ENCODE results near the gene CHTOP.
A peak's percentile ranks its signal among the peaks of the same experiment; 100 is the strongest.

The CHTOP gene

DNA sequence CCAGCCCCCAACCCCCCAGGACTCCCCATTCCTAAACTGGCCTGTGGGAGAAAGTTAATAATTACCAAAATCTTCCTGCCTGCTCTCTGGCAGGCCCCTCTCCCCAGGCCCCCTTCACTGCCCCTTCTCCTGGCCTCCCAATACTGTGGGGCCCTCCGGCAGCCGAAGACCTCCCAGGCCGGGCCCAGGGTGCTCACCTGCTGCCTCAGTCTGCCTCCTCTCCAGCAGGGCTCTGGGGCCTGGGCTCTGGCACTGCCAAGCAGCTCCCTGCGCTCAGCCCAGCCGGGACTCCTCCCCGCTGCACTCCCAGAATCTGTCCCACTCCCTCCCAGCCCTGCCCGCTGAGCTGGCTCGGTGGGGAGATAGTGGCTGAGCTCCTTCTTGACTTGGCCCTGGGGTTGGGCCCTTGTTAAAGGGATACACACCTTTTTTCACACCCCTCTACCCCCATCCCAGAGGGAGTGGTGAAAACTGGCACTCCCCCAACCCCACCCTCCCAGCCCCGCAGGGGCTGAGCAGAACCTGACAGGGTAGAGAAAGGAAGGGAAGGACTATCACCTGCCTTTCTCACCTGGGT is 21.0 kb upstream of the CHTOP start, which contains the start of gene S100A16:
S100A16 (minus strand) TSS at position 383 of the 577 bp plus-strand sequence. CDS start 4,986 bp downstream, outside the sequence.
- DNase-seq (ENCODE audit: low read depth), result no peak

DNA sequence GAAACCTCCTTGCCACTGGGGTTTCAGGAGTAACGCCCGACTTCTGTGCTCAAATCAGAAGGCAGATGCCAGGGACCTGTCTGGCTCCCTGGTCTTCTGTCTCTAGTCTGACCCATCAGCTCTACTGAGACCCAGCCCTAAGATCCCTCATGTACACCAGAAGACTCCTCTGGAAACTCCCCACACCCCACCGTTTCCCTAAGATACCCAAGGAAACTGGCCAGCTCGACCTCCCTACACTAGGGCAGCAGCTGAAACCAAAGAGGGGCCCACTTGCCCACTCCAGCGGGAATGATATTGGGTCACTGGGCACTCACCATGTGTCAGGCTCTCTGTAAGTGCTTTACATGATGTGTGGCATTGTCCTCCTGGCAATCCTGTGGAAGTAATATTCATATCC is 20.5 kb upstream of the CHTOP start:
- no peak for DNase-seq (ENCODE audit: low read depth)

DNA sequence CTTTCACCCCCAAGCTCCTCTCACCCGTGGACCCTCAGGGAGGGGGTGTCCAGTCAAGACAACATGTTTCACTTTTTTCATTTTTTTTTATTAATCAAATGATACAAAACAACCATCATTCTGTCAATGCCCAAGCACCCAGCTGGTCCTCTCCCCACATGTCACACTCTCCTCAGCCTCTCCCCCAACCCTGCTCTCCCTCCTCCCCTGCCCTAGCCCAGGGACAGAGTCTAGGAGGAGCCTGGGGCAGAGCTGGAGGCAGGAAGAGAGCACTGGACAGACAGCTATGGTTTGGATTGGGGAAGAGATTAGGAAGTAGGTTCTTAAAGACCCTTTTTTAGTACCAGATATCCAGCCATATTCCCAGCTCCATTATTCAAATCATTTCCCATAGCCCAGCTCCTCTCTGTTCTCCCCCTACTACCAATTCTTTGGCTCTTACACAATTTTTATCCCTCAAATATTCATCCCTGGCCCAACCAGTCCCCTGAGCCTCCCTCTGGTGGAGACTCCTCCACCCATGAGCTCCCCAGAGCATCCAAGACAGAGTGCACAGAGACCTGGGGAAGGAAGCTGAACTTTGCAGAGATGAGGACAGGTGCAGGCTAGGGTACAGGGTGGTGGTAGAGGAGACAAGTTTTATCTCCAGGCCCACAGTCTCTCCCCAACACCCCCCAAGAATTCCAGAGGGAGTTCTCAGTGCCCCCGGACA is 19.5 kb upstream of the CHTOP start:
- no peak for DNase-seq (ENCODE audit: low read depth)

DNA sequence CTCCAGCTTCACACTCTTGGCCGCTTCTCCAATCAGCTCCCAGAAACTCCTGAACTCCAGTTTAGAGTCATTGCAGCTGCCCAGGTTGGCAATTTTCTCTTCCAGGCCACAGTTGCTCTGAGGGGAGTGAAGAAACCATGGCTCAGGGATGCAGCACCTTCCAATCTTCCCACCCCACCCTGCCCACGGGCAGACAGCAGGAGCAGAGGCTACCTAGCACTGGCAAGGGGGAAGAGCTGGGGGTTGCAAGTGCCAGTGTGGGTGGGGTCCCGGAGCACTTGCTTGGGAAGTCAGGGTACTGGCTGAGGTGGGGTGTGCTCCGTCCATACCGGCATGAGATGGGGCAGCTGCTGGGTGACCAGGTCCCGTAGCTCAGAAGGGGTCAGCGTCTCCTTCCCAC is 19.0 kb upstream of the CHTOP start:
- DNase-seq (ENCODE audit: low read depth), result no peak

DNA sequence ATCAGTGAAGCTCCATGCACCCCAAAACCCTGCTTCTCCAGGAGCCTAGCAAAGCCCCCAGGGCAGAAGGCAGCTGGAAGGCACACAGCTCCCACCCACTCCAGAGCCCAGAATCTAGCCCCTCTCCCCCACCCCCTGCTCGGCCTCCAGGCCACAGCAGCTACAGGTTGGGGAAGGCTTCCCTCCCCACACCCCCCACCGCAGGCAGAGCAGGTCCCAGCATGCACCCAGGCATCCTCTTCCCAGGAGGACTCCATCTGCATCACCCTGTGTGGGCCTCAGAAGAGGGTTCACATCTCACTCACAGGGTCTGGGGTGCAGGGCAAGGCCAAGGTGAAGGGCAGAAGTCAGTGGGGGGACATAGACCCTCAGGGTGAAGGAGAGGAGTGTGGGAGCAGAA is 18.5 kb upstream of the CHTOP start:
- DNase-seq (ENCODE audit: low read depth), result no peak

DNA sequence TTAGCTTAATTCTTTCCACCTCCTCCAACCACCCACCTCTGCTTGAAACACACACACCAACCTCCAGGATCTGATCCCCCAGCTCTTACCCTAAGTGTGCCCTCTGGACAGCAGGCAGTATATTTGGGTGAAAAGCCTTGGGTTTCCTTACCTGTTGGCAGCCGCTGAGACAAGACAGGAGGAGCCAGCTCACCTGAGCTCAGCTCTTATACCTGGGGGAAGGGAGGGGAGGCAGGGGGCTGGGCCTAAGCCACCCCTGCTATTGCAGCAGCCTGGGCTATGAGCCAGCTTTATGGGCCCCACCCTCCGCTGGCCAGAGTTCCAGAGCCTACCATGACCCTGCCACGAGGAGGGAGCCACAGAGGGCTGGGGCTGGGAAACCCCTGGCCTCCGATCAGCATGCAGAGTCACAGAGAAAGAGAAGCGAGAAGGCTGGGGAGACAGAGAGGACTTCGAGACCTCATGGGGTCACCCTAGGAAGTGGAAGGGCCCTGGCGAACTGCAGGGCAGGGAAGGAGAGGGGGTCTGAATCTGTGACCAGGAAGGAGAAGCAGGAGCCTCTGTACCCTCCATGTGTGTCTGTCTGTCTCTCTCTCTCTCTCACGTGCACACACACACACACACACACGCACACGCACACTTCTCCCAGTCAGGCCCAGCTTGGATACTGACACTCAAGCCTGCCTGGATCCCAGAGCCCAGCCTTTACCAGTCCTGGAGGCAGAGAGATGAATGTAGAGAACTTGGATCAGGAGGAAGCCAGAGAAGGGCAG is 17.5 kb upstream of the CHTOP start, which contains the start of gene S100A14:
S100A14 (minus strand) TSS at position 182 of the 773 bp plus-strand sequence. CDS start 467 bp downstream, outside the sequence.
- DNase-seq (ENCODE audit: low read depth), result no peak

DNA sequence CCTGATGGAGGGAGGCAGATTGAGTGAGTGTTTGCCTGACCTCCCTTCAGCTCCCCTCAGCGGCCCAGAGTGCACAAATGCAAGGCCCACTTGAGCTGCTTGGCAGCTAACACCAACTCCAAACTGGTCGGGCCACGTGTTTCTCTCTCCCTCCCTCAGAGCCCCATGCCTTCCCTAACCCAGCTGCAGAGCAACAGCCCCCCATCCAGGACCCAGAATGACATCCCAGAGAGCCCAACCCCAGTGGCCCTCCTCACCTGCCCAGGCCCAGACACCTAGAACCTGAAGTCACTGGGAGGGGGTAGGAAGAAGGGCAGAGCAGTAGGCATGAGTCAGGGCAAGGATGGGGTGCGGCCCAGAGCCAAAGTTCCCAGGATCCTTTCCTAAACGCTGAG is 17.0 kb upstream of the CHTOP start:
- DNase-seq (ENCODE audit: low read depth), result no peak

DNA sequence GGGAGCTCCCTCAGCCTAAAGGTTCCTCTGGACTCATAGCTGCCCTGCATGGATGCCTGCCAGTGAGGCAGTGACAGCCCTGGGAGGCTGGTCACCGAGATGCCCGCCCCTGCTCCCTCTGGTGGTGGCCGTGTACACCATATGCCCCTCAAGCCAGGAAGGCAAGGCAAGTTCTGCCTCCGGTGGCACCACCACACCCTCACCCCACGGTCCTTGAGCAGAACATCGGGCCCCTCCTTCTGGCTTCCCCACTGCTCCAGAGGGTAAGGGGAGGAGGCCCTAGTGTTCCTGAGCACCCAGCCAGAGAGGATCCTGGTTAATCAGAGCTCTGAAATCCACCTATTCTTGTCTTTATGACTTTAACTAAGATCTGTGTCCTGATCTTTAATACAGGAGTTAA is 16.2 kb upstream of the CHTOP start:
- peak; percentile 13 for DNase-seq (ENCODE audit: low read depth)

DNA sequence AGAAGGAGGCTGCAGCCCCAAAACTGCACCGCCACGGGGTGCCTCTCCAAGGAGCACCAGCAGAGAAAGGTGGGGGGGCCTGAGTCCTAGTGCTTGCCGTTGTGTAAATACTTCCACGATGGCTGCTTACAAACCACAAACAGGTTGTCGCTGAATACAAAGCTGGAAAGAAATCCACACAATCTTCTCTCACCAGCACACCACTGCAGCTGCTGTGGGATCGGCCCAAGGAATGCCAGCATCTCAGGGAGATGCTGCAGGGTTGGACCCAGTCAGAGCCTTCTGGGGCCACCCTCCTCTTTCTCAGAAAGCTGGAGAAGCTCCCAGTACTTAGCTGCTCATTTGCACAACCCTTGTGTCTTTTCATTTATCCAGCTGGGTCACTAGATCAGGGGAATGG is 14.7 kb upstream of the CHTOP start:
- no peak for DNase-seq (ENCODE audit: low read depth)

DNA sequence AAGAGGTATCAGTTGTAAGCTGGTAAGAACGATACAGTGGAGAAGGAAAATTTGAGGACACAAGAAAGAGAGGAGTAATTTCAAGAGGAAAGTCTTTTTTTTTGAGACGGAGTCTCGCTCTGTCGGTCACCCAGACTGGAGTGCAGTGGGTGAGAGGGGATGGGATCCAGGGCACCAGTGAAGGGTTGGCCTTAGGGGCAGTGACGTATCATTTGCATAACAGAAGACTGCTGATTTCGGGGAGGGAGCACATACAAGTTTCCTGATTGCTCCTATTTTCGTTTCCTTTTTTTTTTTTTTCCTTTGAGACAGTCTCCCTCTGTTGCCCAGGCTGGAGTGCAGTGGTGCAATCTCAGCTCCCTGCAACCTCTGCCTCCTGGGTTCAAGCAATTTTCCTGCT is 10.8 kb upstream of the CHTOP start:
- DNase-seq (ENCODE audit: low read depth), result no peak

DNA sequence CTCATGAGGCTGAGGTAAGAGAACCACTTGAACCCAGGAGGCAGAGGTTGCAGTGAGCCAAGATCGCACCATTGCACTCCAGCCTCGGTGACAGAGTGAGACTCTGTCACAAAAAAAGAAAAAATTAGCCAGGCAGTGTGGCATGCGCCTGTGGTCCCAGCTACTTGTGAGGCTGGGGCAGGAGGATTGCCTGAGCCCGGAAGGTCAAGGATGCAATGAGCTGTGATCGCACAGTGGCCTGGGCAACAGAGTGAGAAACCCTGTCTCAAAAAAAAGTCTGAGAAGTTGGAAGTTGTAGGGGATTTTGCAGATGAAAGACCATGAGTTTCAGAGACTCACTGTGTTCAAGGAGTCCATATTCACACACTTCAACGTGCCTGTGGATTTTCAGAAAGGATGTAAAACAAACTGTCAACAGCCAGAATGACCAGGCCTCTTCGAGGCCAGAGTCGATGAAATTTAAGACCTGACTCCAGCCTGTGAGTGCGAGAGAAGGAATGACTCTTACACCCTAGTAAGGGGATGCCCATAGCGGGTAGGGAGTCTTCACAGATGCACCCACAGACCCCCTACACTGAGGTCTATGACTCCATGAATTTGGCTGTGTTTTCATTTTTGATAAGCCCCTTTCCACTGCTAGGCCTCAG is 8.8 kb upstream of the CHTOP start:
- DNase-seq (ENCODE audit: low read depth), result no peak

DNA sequence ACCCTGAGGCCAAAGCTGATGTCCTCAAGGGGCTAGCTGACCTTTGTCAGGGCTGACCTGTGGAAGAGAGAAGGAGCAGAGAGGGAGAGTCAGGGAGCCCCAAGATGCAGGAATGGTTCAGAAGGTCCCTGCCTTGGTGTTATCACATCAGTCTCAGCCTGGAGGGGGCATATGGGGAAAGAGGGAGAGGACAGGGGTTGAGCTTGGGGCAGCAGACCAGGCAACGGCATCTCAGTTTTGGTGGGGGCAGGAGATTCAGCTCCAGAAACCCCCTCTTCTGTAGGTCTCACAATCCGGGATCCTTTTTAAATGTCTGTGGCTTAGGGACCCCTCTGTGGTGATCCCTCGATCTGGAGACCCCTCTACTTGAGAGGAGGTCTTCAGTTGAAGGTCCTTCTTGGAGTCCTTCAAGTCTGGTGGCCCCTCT is 7.4 kb upstream of the CHTOP start:
- DNase-seq (ENCODE audit: low read depth), result no peak

DNA sequence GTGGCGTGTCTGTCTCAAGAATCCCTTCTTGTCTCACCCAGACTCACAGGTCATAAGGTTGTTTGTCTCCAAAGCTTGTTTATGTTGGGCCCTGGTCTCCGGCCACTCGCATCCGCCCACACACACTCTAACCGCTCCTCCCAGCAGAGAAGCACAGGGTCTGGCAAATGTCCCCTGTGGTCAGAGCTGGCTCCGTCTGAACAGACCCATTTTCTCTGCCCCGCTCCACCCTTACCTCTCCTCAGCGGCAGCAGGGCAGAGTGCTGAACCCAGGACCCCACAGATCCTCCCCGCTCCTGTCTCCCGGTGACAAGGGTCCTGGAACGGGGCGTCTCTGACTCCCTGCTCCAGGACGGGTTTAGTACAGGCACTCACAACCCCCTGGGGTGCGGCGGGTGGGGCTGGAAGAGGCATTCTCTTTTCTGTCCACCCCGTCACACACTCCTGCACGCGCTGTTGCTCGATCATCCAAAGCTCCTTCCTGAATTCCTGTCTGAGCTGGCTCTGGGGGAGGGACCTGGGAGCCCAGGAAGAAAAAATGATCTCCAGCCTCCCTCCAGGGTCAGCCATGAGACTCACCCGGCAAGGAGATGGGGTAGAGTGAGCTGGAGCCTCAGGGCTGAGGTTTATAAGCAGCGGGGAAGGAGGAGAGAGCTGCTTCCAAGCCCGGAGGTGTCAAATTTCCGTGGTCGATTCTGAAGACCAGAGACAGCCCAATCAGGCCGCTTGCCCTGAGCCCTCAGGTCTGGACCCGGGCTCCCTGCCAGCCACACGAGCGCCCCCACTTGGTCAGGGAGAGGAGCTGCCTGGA is 6.8 kb upstream of the CHTOP start, which contains the start of gene S100A13:
S100A13 (minus strand) TSS at position 602 of the 811 bp plus-strand sequence. CDS start 1,033 bp downstream, outside the sequence.
- no peak for DNase-seq (ENCODE audit: low read depth)

DNA sequence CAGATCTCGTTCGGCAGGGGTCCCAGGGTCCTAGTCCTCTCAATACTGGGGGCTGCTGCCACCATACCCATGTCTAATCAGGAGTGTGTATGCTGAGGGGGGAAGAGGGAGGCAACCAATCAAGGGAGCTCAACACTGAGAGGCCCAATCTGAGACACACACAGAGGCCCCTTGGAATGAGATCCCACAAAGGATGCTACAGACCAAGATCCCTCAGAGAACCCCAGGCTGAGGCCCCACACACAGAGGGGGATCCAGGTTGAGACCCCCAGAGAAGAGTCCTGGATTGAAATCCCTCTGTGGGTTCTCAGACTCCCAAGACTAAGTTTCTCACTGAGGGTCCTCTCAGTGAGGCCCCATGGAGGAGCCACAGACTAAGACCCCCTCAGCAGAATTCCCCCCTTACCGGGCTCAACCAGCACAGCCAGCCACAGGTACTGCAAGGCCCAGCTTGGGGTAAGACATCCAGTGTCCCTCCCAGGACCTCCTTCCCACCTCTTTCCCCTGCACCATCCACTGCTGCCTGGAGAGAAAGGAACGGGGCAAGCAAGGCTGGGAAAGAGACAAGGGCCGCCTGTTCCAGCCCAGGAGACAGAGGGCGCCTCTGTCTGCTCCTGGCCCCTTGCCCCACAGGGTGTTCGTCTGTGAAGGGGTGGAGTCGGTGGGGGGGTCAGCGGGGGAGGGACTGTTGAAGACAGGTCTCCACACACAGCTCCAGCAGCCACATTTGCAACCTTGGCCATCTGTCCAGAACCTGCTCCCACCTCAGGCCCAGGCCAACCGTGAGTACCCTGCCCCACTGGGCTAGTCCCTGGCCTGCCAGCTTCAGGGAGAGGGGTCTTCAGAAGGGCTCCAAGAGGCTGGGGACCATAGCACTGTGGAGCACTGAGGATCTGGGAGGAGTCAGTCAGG is 5.9 kb upstream of the CHTOP start, which contains the start of gene S100A1:
S100A1 (plus strand) TSS at position 720 of the 912 bp plus-strand sequence. CDS start 2,088 bp downstream, outside the sequence.
- no peak for DNase-seq (ENCODE audit: low read depth)

DNA sequence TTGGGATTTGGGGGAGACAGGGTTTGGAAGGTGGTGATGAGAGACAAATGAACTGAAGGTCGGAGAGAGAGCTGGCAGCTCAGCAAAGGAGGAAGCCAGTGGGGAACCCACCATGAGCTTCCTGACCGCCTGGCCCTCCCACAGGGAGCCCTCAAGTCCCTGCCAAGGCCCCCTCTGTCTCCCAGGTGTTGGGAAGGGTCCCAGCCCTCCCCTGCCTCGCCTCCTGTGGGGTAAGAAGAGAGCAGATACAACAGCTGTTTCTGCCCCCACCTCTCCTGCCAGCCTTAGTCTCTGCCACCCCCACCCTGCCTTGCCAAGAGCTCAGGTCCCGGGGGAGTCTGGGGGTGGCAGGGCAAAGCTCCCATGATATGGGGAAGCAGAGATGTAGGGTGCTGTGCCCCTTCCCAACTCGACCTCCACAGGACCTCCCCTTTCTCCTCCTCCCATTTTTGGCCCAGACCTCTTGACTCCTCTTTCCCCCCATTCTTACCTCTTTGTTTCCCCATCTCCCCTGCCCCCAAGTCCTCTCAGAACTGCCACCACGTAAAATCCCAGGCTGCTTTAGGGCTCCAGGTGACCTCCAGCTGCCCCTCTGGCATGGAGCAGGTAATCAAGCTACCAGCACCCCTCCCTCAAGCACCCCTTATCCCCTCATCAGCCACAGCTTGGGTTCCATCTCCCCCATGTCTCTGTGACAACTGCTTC is 5.1 kb upstream of the CHTOP start:
- DNase-seq (ENCODE audit: low read depth), result no peak

DNA sequence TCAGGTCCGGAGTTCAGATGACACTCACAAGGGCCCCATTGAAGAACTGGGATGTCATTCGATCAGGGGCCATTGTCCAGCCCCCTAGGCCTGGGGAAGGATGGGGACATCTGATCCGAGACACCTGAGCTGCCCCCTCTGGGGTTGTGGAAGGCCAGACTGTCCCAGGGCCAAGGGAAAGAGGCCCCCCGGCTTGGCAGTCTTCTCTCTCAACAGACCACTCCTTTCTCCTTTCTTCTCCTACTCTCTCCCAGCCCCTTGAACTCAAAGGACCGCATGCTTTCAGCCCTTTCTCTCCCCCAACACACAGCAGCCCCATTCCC is 4.6 kb upstream of the CHTOP start:
- DNase-seq (ENCODE audit: low read depth), result no peak

DNA sequence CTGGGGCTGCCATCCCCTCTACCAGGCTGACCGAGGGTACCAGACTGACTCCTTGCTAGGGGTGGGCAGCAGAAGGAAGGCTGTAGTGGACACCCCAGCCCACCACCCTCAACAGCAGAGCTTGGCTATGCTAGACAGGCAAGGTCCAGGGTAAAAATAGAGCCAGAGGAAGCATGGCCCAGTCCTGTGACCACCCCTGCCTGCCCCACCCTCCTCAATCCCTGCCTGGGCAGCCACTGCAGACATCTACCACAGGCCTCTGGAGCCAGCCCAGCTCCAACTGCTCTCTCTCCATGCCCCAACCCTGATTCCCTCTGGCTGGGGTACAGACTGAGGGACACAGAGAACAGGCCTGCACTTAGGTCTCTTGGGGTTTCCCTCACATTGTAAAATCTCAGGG is 3.9 kb upstream of the CHTOP start:
- no peak for DNase-seq (ENCODE audit: low read depth)

DNA sequence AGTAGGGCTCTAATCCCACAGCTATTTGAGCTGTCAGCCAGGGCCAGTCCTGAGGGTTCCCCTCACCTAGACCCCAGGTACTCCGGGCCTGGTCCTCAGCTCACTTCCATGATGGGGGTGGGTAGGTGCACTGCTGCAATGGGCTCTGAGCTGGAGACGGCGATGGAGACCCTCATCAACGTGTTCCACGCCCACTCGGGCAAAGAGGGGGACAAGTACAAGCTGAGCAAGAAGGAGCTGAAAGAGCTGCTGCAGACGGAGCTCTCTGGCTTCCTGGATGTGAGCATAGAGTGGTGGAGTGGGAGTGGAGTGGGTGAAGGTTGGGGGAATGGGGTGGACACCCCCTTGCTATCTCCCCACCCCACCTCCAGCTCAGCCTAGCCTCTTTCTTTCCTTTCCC is 3.5 kb upstream of the CHTOP start:
- no peak for DNase-seq (ENCODE audit: low read depth)
